Panc1 (cell line): Measurements from ENCODE around the gene FYB2. TPM values are rescaled to one million over a fixed set of nuclear protein-coding genes. Genes with fewer than 3 reads are reported as not detected.
"Not testable (repeated sequence)": the region's sequence is repeated elsewhere in the genome, so short reads cannot be mapped to it uniquely, and the experiment has no call there.

Source experiments
- ATAC-seq: fragments of 200-7000 bp; cut with Tn5 transposase; 2 replicates; pipeline ENCODE4 v1.9.1; 2020; ENCODE audit warnings: mild to moderate bottlenecking, moderate library complexity
- BruUV-seq: library from RNA; stranded (reverse); fragments of 400-500 nt; replicated peaks from 2 replicates; lab custom pipeline; 2021; lab: Mats Ljungman, UMichigan
- CTCF ChIA-PET: fragments of 300-600 bp; sonication (Branson Sonifier 250); formaldehyde crosslinking; loops from one replicate; lab custom pipeline; 2022; ENCODE audit warnings: antibody characterized with exemption; lab: Charles Lee
- POLR2A ChIA-PET: fragments of 300-600 bp; sonication (Branson Sonifier 250); formaldehyde crosslinking; loops from one replicate; lab custom pipeline; 2022; ENCODE audit warnings: antibody characterized with exemption; lab: Charles Lee
- DNase-seq: peaks from one replicate; pipeline ENCODE4 v3.0.0-alpha.2; 2010; ENCODE audit warnings: low read depth, low spot score
- H3K27ac ChIP-seq: 2 replicates; pipeline ENCODE4 v1.5.1; 2011; ENCODE audit warnings: mild to moderate bottlenecking, low read length, inconsistent platforms
- H3K27me3 ChIP-seq: fragments of 200-500 bp; sonication (Bioruptor generic); 2 replicates; pipeline ENCODE4 v1.6.0; 2014; ENCODE audit warnings: low read length, inconsistent platforms; ENCODE audit not compliant: control insufficient read depth, insufficient read depth
- H3K36me3 ChIP-seq: fragments of 200-500 bp; sonication (Bioruptor generic); 2 replicates; pipeline ENCODE4 v1.5.1; 2014; ENCODE audit warnings: inconsistent platforms, mild to moderate bottlenecking, low read length, moderate library complexity; ENCODE audit not compliant: control insufficient read depth, insufficient read depth
- H3K4me1 ChIP-seq: 2 replicates; pipeline ENCODE4 v1.5.1; 2011; ENCODE audit warnings: inconsistent platforms, mild to moderate bottlenecking, low read length, moderate library complexity; ENCODE audit not compliant: control insufficient read depth, insufficient read depth
- H3K4me3 ChIP-seq, 2 experiments: 2 replicates each; pipeline ENCODE4 v1.5.1; 2011 to 2012; ENCODE audit warnings: low read depth in 2 of 2, low read length in 2 of 2, mild to moderate bottlenecking in 2 of 2, inconsistent platforms in 1 of 2, moderate library complexity in 1 of 2
- H3K9me3 ChIP-seq: fragments of 200-500 bp; sonication (Bioruptor generic); 2 replicates; pipeline ENCODE4 v1.5.1; 2014; ENCODE audit warnings: low read depth, mild to moderate bottlenecking, inconsistent platforms, low read length, moderate library complexity; ENCODE audit not compliant: control insufficient read depth, insufficient read depth
- CTCF ChIP-seq: fragments of 450-650 bp; IDR thresholded peaks from 2 replicates; pipeline ENCODE4 v1.5.1; 2017; ENCODE audit warnings: mild to moderate bottlenecking
- POLR2AphosphoS5 ChIP-seq: IDR thresholded peaks from 2 replicates; pipeline ENCODE4 v1.6.1; 2012; ENCODE audit warnings: mild to moderate bottlenecking, low read depth, low read length, moderate library complexity
- REST ChIP-seq, 2 experiments: IDR thresholded peaks; 2 replicates each; pipeline ENCODE4 v1.6.1; 2011 to 2012; ENCODE audit warnings: low read depth in 2 of 2, control low read depth in 1 of 2, low read length in 1 of 2, mild to moderate bottlenecking in 1 of 2, moderate library complexity in 1 of 2; ENCODE audit not compliant: insufficient read depth in 1 of 2
- SIN3A ChIP-seq: IDR thresholded peaks from 2 replicates; pipeline ENCODE4 v1.6.1; 2012; ENCODE audit warnings: low read depth, mild to moderate bottlenecking, low read length, moderate library complexity, borderline replicate concordance; ENCODE audit not compliant: insufficient read depth
- TCF7L2 ChIP-seq: IDR thresholded peaks from 2 replicates; pipeline ENCODE4 v1.6.1; 2011; ENCODE audit warnings: mild to moderate bottlenecking, low read depth, low read length, inconsistent platforms
- in situ Hi-C: cut with HindIII; loops from 2 replicates; pipeline ENCODE4 v1.10.0; 2016; ENCODE audit warnings: low sequenced_read_pairs, low pct_unique_long_range_greater_than_20kb
- intact Hi-C: fragments of 100-400 bp; cut with micrococcal nuclease; formaldehyde crosslinking; loops from one replicate; pipeline ENCODE4 v1.10.0; 2022; ENCODE audit not compliant: unreplicated experiment
- total RNA-seq: library from RNA; stranded (reverse); gene quantifications from one replicate; pipeline ENCODE4 v1.2.1, GENCODE V29; 2021; ENCODE audit not compliant: unreplicated experiment

FYB2 gene
- total RNA-seq, 1 experiment from 2014 or later = 0.49 TPM

GRCh38 chr1:56780128-56780750 is 39.0 kb downstream of the FYB2 start:
- ATAC-seq = no peak
- intact Hi-C loops = no loop called here
- CTCF ChIA-PET = no interaction called here

GRCh38 chr1:56777972-56778371 is 41.2 kb downstream of the FYB2 start:
- CTCF ChIA-PET = interaction anchor here (0.5 kb wide), 1 partner anchor 134 kb away, joined by 3 read pairs; no protein-coding TSS in a partner anchor
- Histone ChIP-seq H3K27ac (no peak overlapping the region), H3K4me1 (no peaks in the 10 kb centered on the region), H3K36me3 (no peaks in the 10 kb centered on the region), H3K27me3 (0 out of 2 replicates have a peak, but pooled peaks cover 2% of the 10 kb centered on the region), H3K4me3 (no peak overlapping the region), H3K9me3 (no peaks in the 10 kb centered on the region)
- POLR2A ChIA-PET = interaction anchor here (0.6 kb wide), 1 partner anchor 14 kb away, joined by 4 read pairs; no protein-coding TSS in a partner anchor
- TF ChIP-seq CTCF = no peak
- intact Hi-C loops = no loop called here
- ATAC-seq (no peak), DNase-seq (no peak)
- in situ Hi-C loops = no loop called here
- BruUV-seq = no TSS peak

More at GRCh38 chr1:56780128-56780750, 39.0 kb downstream of the FYB2 start:
- TF ChIP-seq POLR2AphosphoS5 (no peak), TCF7L2 (no peak), REST (IDR thresholded peaks at IDR 0.05; ENCODE audit: insufficient read depth in 1 of 2, low read depth in 2 of 2, low read length in 1 of 2) (no peak), CTCF (no peak), SIN3A (no peak)
- H3K9me3 ChIP-seq = no peaks in the 10 kb centered on the region
- BruUV-seq = no TSS peak
- H3K27me3 ChIP-seq = peaks cover 2% of the 10 kb centered on the region; the same call in 1 of the 2 replicates
- no peak overlapping the region for H3K27ac ChIP-seq
- no peaks in the 10 kb centered on the region for H3K36me3 ChIP-seq
- H3K4me3 ChIP-seq = no peak overlapping the region
- POLR2A ChIA-PET = no interaction called here
- no peak for DNase-seq
- in situ Hi-C loops = no loop called here
- no peaks in the 10 kb centered on the region for H3K4me1 ChIP-seq

GRCh38 chr1:56774732-56775131 is 44.5 kb downstream of the FYB2 start:
- in situ Hi-C loops, H3K9me3 ChIP-seq, POLR2A ChIA-PET, ATAC-seq, intact Hi-C loops, H3K4me3 ChIP-seq, H3K27me3 ChIP-seq, CTCF ChIA-PET, BruUV-seq, H3K36me3 ChIP-seq, DNase-seq, H3K27ac ChIP-seq, H3K4me1 ChIP-seq: not testable (repeated sequence)
